Nucleus accumbens (tissue), 56 donors: Measurements from ENCODE around the gene PPP2R3B.
"Not testable (repeated sequence)": the region's sequence is repeated elsewhere in the genome, so short reads cannot be mapped to it uniquely, and the experiment has no call there.

Experiments used
- DNase-seq, 56 donors: peaks; one replicate each; lab custom pipeline; 2025; lab: John Stamatoyannopoulos, UW

PPP2R3B gene, protein sequence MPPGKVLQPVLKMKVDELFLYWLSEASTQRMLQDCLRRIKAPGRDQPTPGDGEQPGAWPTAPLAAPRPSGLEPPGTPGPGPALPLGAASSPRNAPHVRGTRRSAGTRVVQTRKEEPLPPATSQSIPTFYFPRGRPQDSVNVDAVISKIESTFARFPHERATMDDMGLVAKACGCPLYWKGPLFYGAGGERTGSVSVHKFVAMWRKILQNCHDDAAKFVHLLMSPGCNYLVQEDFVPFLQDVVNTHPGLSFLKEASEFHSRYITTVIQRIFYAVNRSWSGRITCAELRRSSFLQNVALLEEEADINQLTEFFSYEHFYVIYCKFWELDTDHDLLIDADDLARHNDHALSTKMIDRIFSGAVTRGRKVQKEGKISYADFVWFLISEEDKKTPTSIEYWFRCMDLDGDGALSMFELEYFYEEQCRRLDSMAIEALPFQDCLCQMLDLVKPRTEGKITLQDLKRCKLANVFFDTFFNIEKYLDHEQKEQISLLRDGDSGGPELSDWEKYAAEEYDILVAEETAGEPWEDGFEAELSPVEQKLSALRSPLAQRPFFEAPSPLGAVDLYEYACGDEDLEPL

DNA sequence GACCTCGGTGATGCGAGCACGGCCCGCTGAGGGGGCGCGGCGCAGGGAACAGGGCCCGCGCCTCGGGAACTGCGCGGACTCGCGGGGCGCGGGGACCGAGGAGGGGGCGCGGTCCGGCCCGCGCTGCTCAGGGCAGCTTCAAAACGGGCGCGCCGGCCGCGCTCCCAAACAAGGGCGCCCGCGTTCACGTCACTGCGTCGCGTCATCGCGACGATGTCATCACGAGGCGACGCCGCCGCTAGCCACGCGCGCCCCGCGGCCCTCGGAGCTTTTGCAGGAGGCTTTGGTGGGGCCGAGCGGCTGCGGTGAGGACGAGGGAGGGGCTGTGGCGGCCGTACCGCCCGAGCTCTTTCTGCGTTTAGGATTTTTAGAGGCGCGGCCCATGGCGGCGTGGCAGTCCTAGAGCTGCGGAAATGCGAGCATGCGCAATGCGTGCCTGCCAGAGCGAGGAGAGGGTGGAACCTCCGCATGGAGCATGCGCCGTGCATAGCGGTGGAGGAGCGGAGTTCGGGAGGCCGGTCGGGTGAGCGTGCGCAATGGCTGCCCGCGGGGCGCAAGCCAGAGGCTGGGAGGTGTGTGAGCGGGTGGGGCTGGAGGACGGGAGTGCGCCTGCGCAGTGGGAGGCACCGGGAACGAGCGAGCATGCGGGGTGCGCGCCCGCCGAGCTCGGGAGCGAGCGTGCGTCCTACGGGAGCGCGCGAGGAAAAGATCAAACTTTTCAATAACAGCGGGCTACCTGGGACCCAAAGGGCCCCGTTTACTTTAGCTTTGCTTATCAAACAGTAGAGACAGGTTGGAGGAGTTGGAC is at the start of gene PPP2R3B:
PPP2R3B (minus strand) TSS at position 140 of the 808 bp plus-strand sequence. CDS start 216 bp downstream, outside the sequence.
- DNase-seq, result no peak

DNA sequence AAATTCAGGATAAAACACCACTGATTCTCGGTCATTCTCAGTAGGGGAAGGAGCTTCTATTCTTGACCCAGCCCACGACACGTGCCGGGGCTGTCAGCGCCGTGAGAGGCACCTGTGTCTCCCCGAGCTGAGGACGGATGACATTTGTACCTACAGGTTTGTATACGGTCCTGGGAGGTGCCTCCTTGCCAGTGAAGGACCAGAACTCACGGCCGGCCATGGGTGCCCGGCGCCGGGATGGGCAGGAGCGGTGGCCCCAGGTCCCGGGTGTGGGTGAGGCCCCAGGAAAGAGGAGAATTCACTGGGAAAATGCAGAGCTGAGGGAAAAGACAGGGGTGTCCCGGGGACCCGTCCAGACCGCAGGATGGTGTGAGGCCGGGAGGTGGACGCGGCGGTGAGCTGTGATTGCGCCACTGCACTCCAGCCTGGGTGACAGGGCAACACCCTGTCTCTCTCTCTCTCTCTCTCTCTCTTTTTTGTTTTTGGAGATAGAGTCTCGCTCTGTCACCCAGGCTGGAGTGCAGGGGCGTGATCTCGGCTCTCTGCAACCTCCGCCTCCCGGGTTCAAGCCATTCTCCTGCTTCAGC is 48.9 kb upstream of the PPP2R3B start:
- no peak for DNase-seq

DNA sequence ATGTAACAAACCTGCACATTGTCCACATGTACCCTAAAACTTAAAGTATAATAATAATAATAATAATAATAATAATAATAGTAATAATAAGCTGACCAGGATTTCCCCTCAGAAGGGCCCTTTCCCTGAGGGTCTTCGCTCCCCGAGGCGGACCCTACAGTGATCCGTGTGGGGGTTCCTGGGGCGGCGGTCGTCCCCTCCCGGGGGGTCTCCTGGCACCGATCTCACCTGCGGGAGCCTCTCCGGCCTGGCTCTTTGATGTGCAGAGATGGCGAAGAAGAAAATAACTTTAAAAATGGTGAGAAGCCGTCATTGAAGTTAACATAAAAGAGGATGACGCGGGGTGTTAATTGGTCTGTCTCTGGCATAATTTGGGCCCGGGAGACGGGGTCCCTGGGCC is 48.2 kb upstream of the PPP2R3B start:
- no peak for DNase-seq

DNA sequence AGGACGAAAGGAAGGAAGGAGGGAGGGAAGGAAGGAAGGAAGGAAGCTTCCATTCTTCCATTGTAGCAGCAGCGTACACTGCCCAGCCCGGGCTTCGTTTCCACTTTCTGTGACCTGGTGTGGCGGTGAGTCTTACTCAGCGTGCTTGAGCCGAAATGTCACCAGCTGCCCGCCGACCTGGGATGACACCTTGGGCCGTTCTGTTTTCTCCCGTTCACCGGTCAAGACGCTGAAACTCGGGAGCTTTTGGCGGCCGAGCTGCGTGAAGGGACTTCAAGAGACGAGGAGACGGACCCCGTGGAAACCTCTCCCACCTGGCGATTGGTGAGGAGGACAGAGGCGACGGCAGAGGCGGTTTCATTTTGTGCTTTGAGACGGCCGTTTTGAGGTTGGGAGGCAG is 47.1 kb upstream of the PPP2R3B start:
- DNase-seq, result no peak

DNA sequence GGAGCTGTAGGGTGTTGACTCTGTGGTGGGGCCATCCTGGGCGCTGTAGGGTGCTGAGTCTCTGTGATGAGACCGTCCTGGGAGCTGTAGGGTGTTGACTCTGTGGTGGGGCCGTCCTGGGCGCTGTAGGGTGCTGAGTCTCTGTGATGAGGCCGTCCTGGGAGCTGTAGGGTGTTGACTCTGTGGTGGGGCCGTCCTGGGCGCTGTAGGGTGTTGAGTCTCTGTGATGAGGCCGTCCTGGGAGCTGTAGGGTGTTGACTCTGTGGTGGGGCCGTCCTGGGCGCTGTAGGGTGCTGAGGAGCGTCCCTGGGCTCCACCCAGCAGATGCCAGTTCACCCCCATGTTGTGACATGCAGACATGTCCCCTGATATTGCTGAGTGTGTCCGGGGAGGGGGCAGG is 46.0 kb upstream of the PPP2R3B start:
- DNase-seq, result not testable (repeated sequence)

DNA sequence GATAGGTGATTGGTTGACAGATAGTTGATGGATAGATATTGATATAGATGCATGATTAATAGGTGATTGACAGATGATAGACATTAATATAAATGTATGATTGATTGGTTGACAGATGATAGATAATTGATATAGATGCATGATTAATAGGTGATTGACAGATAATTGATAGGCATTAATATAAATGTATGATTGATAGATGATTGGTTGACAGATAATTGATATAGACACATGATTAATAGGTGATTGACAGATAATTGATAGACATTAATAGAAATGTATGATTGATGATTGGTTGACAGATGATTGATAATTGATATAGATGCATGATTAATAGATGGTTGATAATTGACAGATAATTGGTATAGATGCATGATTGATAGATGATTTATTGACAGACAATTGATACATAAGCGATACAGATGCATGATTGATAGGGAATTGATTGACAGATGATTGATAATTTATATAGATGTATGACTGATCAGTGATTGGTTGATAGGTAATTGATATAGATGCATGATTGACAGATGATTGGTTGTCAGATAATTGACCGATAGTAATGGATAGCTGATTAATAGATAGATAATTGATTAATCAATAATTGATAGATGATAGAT is 44.9 kb upstream of the PPP2R3B start:
- no peak for DNase-seq

DNA sequence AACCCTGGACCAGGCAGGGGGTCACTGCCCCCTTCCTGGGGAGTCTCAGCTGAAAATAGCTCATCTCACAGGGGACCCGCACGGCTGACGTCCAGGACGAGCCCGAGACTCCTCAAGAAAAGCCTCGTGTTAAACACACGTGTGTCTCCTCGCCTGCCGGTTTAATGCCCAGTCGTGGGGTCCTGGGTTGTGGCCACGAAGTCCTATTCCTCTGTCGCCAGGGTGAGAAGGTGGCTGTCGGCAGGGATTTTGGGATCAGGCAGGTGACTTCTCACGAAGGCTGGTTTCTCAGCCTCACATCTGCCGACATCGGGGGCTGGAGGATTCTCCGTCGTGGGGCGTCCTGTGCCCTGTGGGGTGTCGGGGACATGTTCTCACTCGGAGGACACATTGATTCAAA is 44.3 kb upstream of the PPP2R3B start:
- no peak for DNase-seq

DNA sequence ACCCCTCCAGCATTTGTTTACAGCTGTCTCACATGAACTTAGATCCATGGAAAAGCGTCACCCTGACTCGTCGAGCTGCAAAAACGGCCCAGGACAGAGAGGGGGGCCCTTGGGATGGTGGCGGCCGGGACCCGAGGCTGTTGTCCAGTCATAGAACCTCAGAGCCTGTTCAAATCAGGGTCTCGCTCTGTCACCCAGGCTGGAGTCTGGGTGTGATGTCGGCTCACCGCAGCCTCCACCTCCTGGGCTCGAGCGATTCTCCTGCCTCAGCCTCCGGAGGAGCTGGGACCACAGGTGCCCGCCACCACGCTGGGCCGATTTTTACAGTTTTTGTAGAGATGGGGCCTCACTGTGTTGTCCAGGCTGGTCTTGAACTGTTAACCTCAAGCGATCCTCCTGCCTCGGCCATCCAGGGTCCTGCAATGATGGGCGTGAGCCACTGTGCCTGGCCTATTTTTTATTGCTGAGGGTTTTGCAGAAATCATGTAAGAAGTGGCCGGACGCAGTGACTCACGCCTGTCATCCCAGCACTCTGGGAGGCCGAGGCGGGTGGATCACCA is 42.6 kb upstream of the PPP2R3B start:
- no peak for DNase-seq

DNA sequence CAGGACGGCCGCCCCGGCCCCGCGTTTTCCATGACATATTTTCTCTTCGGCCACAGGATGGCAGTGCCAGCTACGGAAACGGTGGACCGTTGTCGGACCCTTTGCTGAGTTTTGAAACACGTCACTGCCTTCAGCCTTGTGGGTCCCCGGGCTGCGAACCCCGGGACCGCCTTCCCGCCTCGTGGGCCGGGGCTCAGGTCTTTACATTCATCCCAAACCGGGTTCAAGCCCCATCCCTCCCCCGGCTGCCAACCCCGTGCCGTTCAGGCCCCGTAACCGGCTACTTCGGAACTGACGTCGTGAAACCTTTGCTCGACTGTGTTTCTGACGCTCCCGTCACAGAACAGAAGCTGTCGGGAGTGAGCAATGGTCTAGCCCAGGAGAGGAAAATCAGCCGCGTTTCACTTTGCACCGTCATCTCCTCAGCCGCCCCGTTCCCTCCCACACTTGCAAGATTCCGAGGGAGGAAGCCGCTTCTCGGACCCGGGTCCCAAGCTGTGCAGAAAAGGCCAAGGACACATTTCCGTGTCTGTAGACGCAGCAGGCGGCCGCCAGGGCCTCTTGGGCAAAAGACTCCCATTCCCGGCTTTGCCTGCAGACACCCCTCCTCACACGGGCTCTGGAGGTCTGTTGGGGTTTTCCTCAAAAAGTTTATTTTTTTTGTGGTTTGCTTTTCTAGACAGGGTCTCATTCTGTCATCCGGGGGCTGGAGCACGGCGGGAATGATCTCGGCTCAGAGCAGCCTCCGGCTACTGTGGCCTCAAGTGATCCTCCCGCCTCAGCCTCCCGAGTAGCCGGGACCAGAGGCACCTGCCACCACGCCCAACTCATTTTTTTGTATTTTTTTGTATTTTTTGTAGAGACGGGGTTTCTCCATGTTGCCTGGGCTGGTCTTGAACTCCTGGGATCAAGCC is 41.4 kb upstream of the PPP2R3B start:
- DNase-seq, result peak in 2 of 56 donors; percentile 5 to 6

DNA sequence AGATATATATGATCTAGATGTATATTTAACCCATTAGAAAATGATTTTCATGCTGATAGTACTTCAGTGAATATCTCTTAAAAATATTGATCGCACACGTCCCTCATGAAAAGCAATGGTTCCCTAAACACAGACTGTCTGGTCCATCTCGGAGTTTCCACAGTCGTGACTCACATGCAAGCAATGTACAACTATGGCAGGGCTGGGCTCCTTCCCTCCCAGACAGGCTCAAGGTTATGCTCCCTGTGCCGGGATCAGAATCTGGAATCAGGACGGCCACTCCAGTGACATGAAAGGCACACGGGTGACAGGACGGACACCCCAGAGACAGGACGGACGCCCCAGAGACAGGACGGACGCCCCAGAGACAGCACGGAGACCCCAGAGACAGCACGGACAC is 40.2 kb upstream of the PPP2R3B start:
- no peak for DNase-seq

DNA sequence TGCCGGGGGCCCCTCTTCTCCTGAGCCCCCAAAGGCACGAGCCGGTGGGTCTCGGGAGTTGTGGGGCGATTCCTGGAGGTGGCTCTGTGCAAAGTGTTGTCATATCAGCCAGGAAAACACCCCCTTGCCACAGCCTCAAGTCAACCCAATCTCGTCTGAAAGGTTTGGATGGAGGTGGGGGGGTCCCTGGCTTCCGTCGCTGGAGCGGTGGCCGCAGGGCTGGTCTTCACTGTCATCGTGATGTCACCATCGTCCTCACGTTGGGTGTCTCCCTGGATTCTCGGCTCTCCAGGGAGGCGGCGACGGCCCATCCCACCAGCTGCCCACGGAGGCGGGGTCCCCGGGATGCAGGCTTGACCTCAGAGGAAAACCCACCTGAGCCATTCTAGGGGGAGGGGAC is 38.3 kb upstream of the PPP2R3B start:
- DNase-seq, result no peak

DNA sequence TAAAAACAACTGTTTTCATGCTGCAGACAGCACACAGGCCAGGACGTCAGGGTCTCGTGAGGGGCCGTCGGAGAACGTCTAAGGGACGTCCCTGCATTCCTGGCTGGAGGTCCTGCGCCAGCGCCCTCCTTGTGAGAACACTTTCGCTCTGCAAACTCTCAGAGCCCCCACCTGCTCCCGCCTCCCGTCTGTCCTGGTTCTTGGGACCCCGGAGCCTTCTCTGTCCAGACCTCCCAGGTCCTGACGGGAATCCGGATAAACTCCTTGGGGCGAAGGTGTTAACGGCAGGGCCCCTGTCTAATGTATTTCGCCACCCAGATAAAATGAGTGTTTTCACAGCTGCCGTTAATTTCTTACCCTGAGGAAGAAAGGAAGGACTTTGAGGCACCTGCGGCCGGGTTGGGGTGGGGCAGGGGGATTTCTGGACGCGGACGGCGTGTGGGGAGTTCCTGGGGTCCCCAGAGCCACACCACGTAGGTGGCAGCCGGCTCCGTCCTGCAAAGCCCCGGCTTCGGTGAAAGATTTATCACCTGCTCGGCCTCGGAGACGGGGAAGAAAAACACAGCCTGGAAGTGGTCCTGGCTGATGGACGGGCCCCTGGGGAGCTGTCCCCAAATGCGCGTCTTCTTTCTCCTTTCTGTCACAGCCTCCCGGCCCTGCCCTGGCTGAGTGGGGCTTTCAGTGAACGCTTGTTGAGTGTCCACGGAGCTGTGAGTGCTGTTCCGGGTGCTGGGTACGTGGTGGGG is 35.1 kb upstream of the PPP2R3B start:
- DNase-seq, result no peak

DNA sequence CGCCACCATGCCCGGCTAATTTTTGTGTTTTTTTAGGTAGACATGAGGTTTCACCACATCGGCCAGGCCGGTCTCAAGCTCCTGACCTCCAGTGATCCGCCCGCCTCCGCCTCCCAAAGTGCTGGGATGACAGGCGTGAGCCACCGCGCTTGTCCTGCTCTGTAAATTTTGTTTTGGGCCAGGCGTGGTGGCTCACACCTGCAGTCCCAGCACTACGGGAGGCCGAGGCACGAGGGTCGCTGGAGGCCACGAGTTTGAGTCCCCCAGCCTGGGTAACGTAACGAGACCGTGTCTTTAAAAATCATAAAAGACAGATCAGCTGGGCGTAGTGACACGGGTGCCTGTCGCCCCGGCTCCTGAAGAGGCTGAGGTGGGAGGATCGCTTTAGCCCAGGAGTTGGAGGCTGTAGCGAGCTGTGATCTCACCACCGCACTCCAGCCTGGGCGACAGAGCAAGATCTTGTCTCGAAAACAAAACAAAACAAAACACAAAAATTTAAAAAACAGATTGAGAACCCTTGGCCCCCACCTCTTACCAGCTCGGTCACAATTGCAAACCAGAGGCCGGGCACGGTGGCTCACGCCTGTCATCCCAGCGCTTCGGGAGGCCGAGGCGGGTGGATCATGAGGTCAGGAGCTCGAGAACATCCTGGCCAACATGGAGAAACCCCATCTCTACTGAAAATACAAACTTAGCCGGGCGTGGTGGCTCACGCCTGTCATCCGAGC is 34.0 kb upstream of the PPP2R3B start:
- no peak for DNase-seq

DNA sequence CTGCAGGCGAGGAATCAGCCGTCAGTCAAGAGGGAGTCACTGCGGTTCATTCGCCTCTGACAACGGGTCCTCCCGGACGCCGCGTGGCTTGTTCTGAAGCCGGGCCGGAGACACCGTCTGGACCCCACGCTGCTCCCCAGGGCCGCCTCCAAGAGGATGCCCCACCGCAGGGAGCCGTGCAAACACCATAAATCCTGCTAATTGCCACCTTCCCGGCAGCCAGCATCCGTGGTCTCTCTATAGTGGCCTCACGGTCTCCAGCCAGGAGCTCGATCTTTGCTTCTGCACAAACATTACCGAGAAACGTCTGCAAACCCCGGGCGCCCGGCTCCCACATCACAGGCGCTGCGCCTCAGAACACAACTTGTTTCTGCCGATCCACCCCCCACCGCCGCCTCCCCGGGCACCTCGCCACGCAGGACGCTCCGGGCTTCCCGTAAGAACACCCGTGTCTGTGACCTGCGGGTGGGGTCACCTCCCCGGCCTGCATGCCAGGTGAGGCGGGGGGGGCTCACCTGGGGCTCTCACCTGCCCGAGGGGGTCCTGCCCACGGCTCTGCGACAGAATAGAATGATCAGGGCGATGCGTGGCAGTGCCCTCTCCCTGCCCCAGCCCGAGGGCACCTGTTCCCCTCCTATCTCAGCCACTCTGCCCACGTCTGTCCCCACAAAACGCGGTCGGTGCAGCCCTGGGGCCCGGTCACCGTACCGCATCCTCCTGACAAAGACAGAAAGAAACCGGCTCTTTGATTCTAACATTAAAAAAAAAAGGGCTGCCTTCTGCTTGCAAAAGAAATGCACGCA is 32.4 kb upstream of the PPP2R3B start:
- no peak for DNase-seq

DNA sequence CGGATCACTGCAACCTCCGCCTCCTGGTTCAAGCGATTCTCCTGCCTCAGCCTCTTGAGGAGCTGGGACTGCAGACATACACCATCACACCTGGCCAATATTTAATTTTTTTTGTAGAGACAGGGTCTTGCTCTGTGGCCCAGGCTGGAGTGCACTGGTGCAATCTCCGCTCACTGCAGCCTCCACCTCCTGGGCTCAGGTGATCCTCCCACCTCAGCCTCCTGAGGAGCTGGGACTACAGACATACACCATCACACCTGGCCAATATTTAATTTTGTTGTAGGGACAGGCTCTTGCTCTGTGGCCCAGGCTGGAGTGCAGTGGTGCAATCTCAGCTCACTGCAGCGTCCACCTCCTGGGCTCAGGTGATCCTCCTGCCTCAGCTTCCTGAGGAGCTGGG is 28.8 kb upstream of the PPP2R3B start:
- DNase-seq, result not testable (repeated sequence)

DNA sequence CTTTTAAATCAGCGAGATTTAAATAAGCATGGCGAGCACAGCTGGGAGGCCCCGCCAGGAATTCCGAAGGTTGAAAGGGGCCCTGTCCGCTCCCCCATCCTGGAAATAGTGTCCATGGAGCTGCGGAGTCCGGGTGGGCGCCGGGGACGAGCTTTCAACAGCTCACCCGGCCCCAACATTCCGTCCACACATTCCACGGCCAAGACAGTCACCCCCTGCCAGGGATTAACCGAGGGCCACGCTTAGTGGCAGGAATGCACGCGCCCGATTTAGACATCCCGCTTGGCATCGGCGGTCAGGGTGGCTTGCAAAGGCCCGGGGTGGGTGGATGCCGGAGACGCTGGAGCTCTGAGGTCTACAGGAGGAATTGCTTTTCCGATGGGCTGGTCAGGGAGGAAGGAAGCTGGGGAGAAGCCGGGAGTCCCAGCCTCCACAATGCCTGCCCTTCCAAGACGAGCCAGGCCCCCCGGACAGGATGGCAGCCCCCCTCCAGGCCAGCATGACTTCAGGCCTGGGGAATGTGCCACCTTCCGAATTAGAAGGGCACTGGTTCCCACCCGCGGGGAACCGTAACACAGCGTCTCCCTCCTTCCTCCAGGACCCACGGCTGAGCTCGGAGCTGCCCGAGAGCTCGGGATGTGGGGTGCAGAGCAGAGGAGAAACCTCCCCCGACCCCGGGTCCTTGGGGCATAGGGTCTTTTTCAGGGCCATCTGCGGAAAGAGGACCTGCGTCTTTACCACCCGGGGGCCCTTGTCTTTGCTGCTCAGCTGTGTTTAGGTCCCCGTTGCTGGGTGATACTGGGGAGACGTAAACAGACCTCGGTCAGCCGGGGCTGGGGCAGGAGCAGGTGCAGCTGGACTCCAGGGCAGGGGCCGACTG is 26.9 kb upstream of the PPP2R3B start:
- DNase-seq, result peak in 2 of 56 donors; percentile 8 to 11
